Endothelial cell of umbilical vein (primary cell): ENCODE results near the gene FAM161A. TPM values are rescaled to one million over a fixed set of nuclear protein-coding genes. Genes with fewer than 3 reads are reported as not detected.

Experiments used
- BruUV-seq: library from RNA; stranded (reverse); fragments of 400-500 nt; replicated peaks from 2 replicates; lab custom pipeline; 2021; lab: Mats Ljungman, UMichigan
- CTCF ChIA-PET: fragments of 300-600, 350-600 bp; sonication (Branson Sonifier 250); formaldehyde crosslinking; loops from one replicate; lab custom pipeline; 2021; ENCODE audit warnings: antibody characterized with exemption, inconsistent platforms; lab: Charles Lee
- POLR2A ChIA-PET: fragments of 300-600, 350-600 bp; sonication (Branson Sonifier 250); formaldehyde crosslinking; loops from one replicate; lab custom pipeline; 2021; ENCODE audit warnings: antibody characterized with exemption, inconsistent platforms; lab: Charles Lee
- DNase-seq: peaks from one replicate; pipeline ENCODE4 v3.0.0-alpha.2; 2011; ENCODE audit warnings: low read depth, low spot score
- FAIRE-seq: peaks from 2 replicates; lab custom pipeline; 2011; peaks lifted over from hg19 to GRCh38; lab: Jason Lieb, UNC
- H2AFZ ChIP-seq: 2 replicates; pipeline ENCODE4 v1.6.0; 2012; ENCODE audit warnings: low read depth, low read length, control low read depth, inconsistent platforms
- H3K27ac ChIP-seq: 2 replicates; pipeline ENCODE4 v1.5.1; 2011; ENCODE audit warnings: low read depth, mild to moderate bottlenecking, control low read depth, low read length, moderate library complexity; ENCODE audit not compliant: insufficient read depth
- H3K27me3 ChIP-seq, 2 experiments: 2 replicates each; pipeline versions ENCODE4 v1.6.0 to v1.6.1; 2011; ENCODE audit warnings: low read length in 2 of 2, mixed read lengths in 1 of 2; ENCODE audit not compliant: control insufficient read depth in 2 of 2, insufficient read depth in 2 of 2
- H3K36me3 ChIP-seq, 2 experiments: 2 replicates in 1 of 2; 3 replicates in 1 of 2; pipeline ENCODE4 v1.5.1; 2011; ENCODE audit warnings: low read length in 2 of 2, mild to moderate bottlenecking in 1 of 2, moderate library complexity in 1 of 2; ENCODE audit not compliant: control insufficient read depth in 2 of 2, insufficient read depth in 2 of 2; ENCODE audit errors: extremely low read depth in 1 of 2
- H3K4me1 ChIP-seq: 3 replicates; pipeline ENCODE4 v1.5.1; 2011; ENCODE audit warnings: mild to moderate bottlenecking, low read length; ENCODE audit not compliant: control insufficient read depth, insufficient read depth; ENCODE audit errors: extremely low read depth
- H3K4me2 ChIP-seq: 2 replicates; pipeline ENCODE4 v1.6.1; 2011; ENCODE audit warnings: low read length, control low read depth, mixed read lengths; ENCODE audit not compliant: insufficient read depth
- H3K4me3 ChIP-seq, 3 experiments: fragments of 200-600 bp in 1 of 3; sonication (generic), shearing (Covaris generic) in 1 of 3; replicated peaks in 1 of 3; 2 replicates each; pipeline ENCODE4 v1.5.1; 2011 to 2016; ENCODE audit warnings: control low read depth in 3 of 3, low read length in 3 of 3, mild to moderate bottlenecking in 2 of 3, inconsistent platforms in 1 of 3, low read depth in 1 of 3, moderate library complexity in 1 of 3; ENCODE audit not compliant: insufficient read depth in 1 of 3
- H3K79me2 ChIP-seq: 2 replicates; pipeline ENCODE4 v1.6.0; 2012; ENCODE audit warnings: low read length, inconsistent platforms; ENCODE audit not compliant: control insufficient read depth, insufficient read depth
- H3K9ac ChIP-seq: replicated peaks from 2 replicates; pipeline ENCODE3; 2011; ENCODE audit warnings: low read length, control low read depth; ENCODE audit not compliant: insufficient read depth; ENCODE audit errors: extremely low read depth
- H3K9me1 ChIP-seq: replicated peaks from 3 replicates; pipeline ENCODE4 v1.6.0; 2011; ENCODE audit warnings: mild to moderate bottlenecking, low read length; ENCODE audit not compliant: control insufficient read depth, insufficient read depth; ENCODE audit errors: extremely low read depth
- H3K9me3 ChIP-seq: replicated peaks from 2 replicates; pipeline ENCODE4 v1.5.1; 2012; ENCODE audit warnings: low read length, inconsistent platforms; ENCODE audit not compliant: control insufficient read depth, insufficient read depth
- H4K20me1 ChIP-seq: replicated peaks from 2 replicates; pipeline ENCODE3; 2011; ENCODE audit warnings: mild to moderate bottlenecking, low read length; ENCODE audit not compliant: control insufficient read depth, insufficient read depth; ENCODE audit errors: extremely low read depth
- EZH2 ChIP-seq: IDR thresholded peaks from 2 replicates; pipeline ENCODE4 v1.6.1; 2012; ENCODE audit warnings: borderline replicate concordance, low read depth, mild to moderate bottlenecking, moderate library complexity, low read length, inconsistent platforms; ENCODE audit not compliant: severe bottlenecking
- FOS ChIP-seq: IDR thresholded peaks from 2 replicates; pipeline ENCODE4 v1.6.1; 2011; ENCODE audit warnings: mild to moderate bottlenecking, low read length, moderate library complexity, borderline replicate concordance; ENCODE audit not compliant: insufficient read depth
- GATA2 ChIP-seq: IDR thresholded peaks from 2 replicates; pipeline ENCODE4 v1.7.0; 2011; ENCODE audit warnings: low read depth, mild to moderate bottlenecking, moderate library complexity, mixed read lengths, low read length; ENCODE audit not compliant: insufficient read length, insufficient read depth
- JUN ChIP-seq: IDR thresholded peaks from 2 replicates; pipeline ENCODE4 v1.6.1; 2011; ENCODE audit warnings: borderline replicate concordance, low read depth; ENCODE audit not compliant: insufficient read length, insufficient read depth
- MYC ChIP-seq: IDR thresholded peaks from one replicate; pipeline ENCODE4 v1.6.1; 2011; ENCODE audit warnings: mild to moderate bottlenecking, low read depth, low read length
- POLR2A ChIP-seq: IDR thresholded peaks from 2 replicates; pipeline ENCODE4 v1.6.1; 2012; ENCODE audit warnings: low read depth, mild to moderate bottlenecking, control low read depth, low read length
- POLR2AphosphoS5 ChIP-seq: IDR thresholded peaks from 2 replicates; pipeline ENCODE4 v1.6.1; 2012; ENCODE audit warnings: low read depth, mild to moderate bottlenecking, control low read depth, low read length, moderate library complexity; ENCODE audit not compliant: insufficient read depth
- dilution Hi-C: fragments of 300-500 bp; cut with MboI; formaldehyde crosslinking; loops from one replicate; pipeline ENCODE4 v1.15.0; 2019; ENCODE audit warnings: low sequenced_read_pairs; ENCODE audit not compliant: extremely low pct_ligation_motif_present
- intact Hi-C: fragments of 100-400 bp; cut with micrococcal nuclease; formaldehyde crosslinking; loops from one replicate; pipeline ENCODE4 v1.10.0; 2022
- polyA plus RNA-seq, 4 experiments: library from polyadenylated mRNA; depleted of rRNA in 3 of 4; stranded (reverse) in 3 of 4; unstranded in 1 of 4; fragments of >200 nt; gene quantifications; 2 replicates each; pipeline versions ENCODE4 v1.2.1 to v1.2.3, GENCODE V29; 2011 to 2012; ENCODE audit warnings: missing spikeins in 1 of 4
- total RNA-seq: library from RNA; stranded (reverse); gene quantifications from 2 replicates; pipeline ENCODE4 v1.2.3, GENCODE V29; 2021
- TF ChIP-seq, protein P1 (sequence below): IDR thresholded peaks from 2 replicates; pipeline ENCODE4 v1.6.1; 2011; ENCODE audit not compliant: insufficient read depth, insufficient read length
- TF ChIP-seq, protein P2 (sequence below), 2 donors: IDR thresholded peaks; 1 replicate in 1 of 2; 2 replicates in 1 of 2; pipeline ENCODE4 v1.5.1; 2011; ENCODE audit warnings: low read length in 2 of 2, mild to moderate bottlenecking in 2 of 2, moderate library complexity in 2 of 2, control low read depth in 1 of 2, inconsistent platforms in 1 of 2, low read depth in 1 of 2; ENCODE audit not compliant: insufficient read depth in 1 of 2; ENCODE audit errors: extremely low read depth in 1 of 2

Gene FAM161A
- total and polyA plus RNA-seq, 2 donors (not counting 3 experiments of a cell fraction or from before 2014, with no cell fraction given): 0.81 to 6.1 TPM

DNA sequence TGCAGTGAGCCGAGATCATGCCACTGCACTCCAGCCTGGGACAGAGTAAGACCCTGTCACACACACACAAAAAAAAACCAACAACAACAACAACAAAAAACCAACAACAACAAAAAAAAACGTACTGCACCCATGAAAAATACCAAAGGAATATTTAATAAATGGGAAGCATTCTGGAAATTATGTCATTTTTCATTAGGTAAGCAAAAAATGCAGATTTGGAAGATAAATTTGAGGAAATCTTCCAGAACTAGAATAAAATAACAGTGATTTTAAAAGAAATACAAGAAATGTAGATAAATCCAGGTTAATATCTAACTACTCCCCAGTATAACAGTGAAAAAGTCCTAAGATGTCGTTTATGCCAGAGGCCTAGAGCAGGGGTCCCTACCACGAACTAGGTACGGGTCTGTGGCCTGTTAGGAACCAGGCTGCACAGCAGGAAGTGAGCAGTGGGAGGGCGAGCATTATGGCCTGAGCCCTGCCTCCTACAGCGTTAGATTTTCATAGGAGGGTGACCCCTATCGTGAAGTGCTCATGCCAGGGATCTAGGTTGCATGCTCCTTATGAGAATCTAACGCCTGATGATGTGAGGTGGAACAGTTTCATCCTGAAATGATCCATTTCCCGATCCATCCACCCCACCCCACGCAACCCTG lies 21.5 kb downstream of the FAM161A start:
- intact Hi-C loops (no loop called here), dilution Hi-C loops (no loop called here)
- TF ChIP-seq, protein P1, sequence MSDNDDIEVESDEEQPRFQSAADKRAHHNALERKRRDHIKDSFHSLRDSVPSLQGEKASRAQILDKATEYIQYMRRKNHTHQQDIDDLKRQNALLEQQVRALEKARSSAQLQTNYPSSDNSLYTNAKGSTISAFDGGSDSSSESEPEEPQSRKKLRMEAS: no peak
- TF ChIP-seq, protein P2, sequence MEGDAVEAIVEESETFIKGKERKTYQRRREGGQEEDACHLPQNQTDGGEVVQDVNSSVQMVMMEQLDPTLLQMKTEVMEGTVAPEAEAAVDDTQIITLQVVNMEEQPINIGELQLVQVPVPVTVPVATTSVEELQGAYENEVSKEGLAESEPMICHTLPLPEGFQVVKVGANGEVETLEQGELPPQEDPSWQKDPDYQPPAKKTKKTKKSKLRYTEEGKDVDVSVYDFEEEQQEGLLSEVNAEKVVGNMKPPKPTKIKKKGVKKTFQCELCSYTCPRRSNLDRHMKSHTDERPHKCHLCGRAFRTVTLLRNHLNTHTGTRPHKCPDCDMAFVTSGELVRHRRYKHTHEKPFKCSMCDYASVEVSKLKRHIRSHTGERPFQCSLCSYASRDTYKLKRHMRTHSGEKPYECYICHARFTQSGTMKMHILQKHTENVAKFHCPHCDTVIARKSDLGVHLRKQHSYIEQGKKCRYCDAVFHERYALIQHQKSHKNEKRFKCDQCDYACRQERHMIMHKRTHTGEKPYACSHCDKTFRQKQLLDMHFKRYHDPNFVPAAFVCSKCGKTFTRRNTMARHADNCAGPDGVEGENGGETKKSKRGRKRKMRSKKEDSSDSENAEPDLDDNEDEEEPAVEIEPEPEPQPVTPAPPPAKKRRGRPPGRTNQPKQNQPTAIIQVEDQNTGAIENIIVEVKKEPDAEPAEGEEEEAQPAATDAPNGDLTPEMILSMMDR (IDR thresholded peaks at IDR 0.05; ENCODE audit: extremely low read depth in 1 of 2, insufficient read depth in 1 of 2, low read depth in 1 of 2, low read length in 2 of 2): no peak
- TF ChIP-seq POLR2AphosphoS5 (no peak), MYC (no peak), JUN (no peak), POLR2A (no peak), EZH2 (no peak), GATA2 (no peak), FOS (no peak)
- POLR2A ChIA-PET: no interaction called here
- no peak overlapping the region for H3K27ac ChIP-seq
- DNase-seq (no peak), FAIRE-seq (no peak)
- no peaks in the 10 kb centered on the region for H3K4me1 ChIP-seq
- H3K79me2 ChIP-seq: no peaks in the 10 kb centered on the region
- no peaks in the 10 kb centered on the region for H3K27me3 ChIP-seq
- BruUV-seq: no TSS peak
- H2AFZ ChIP-seq: no peak overlapping the region
- no peak overlapping the region for H3K4me2 ChIP-seq
- H3K4me3 ChIP-seq: no peak overlapping the region
- no peaks in the 10 kb centered on the region for H3K9me1 ChIP-seq
- no peaks in the 10 kb centered on the region for H4K20me1 ChIP-seq
- no peaks in the 10 kb centered on the region for H3K9me3 ChIP-seq
- no peak overlapping the region for H3K9ac ChIP-seq
- no peaks in the 10 kb centered on the region for H3K36me3 ChIP-seq
- CTCF ChIA-PET: no interaction called here
